Esophagus (tissue), 2 donors: Measurements from ENCODE around the gene KIAA1958. TPM values are rescaled to one million over a fixed set of nuclear protein-coding genes. Genes with fewer than 3 reads are reported as not detected.

Experiments
- H3K27ac ChIP-seq, 2 donors: one replicate each; pipeline ENCODE4 v1.5.1; 2013; ENCODE audit warnings: low read depth in 2 of 2, mild to moderate bottlenecking in 2 of 2, inconsistent platforms in 1 of 2, low read length in 1 of 2, moderate library complexity in 1 of 2
- H3K27me3 ChIP-seq, 2 donors: one replicate each; pipeline ENCODE4 v1.6.1; 2013; ENCODE audit warnings: low read length in 2 of 2, control low read depth in 1 of 2, mild to moderate bottlenecking in 1 of 2; ENCODE audit not compliant: insufficient read depth in 2 of 2, control insufficient read depth in 1 of 2
- H3K36me3 ChIP-seq, 2 donors: one replicate each; pipeline ENCODE4 v1.6.1; 2013; ENCODE audit warnings: low read length in 1 of 2; ENCODE audit not compliant: control insufficient read depth in 2 of 2, insufficient read depth in 2 of 2
- H3K4me1 ChIP-seq, 2 donors: one replicate each; pipeline ENCODE4 v1.6.1; 2013; ENCODE audit warnings: low read length in 1 of 2; ENCODE audit not compliant: control insufficient read depth in 2 of 2, insufficient read depth in 2 of 2
- H3K4me3 ChIP-seq, 2 donors: one replicate each; pipeline ENCODE4 v1.5.1; 2013; ENCODE audit warnings: low read length in 2 of 2, mild to moderate bottlenecking in 2 of 2, low read depth in 1 of 2, moderate library complexity in 1 of 2
- H3K9me3 ChIP-seq, 2 donors: one replicate each; pipeline ENCODE4 v1.6.1; 2013; ENCODE audit warnings: mild to moderate bottlenecking in 2 of 2, low read depth in 1 of 2, low read length in 1 of 2, moderate library complexity in 1 of 2; ENCODE audit not compliant: control insufficient read depth in 2 of 2, insufficient read depth in 1 of 2
- WGBS, 2 donors: extraction: QIAGEN DNeasy Blood & Tissue Kit; methylation state at CpG; one replicate each; pipeline ENCODE4 v1.1.7; 2013; 5-methylcytosine and 5-hydroxymethylcytosine counted together
- polyA plus RNA-seq, 2 donors: library from polyadenylated mRNA; stranded (reverse); fragments of 200-250 nt; gene quantifications; one replicate each; pipeline ENCODE4 v1.2.3, GENCODE V29; 2013
- donor health status: healthy with polysubstance abuse.
- donor health status: Bipolar disorder and iron deficiency.

The KIAA1958 gene
- polyA plus RNA-seq, 2 donors, result 0.71 to 0.81 TPM

DNA sequence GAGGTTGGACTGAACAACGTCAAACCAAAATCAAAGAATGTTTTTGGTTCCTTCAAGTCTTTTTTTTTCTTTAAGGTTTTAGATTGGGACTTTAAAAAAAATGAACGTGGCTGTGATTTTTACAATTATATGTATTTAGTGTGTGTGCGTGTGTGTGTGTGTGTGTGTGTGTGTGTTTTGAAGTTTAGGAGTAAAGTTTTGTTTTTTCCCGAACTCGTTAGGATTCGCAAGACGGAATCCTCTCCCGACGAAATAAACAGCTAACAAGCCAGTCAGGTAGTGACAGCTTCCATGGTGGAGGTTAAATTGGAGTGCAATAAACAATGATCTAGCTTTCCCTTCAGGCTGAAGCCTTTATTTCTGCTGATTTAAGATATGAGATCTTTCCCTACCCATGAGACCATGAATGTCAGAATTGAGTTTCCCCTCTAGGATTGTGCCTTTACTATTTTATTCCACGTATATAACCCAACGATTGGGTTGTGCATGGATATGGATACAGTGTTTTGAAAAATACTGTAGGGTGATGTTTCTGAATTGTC is 1.2 kb downstream of the KIAA1958 start:
- peak overlapping the region; percentile 75 to 79 for H3K4me3 ChIP-seq
- H3K36me3 ChIP-seq, result no peaks in the 10 kb centered on the region
- H3K9me3 ChIP-seq, result no peaks in the 10 kb centered on the region
- no peak overlapping the region for H3K27ac ChIP-seq
- WGBS, 2 donors, result 14 to 17% methylated on average over 11 of the region's 11 CpGs
- no peaks in the 10 kb centered on the region for H3K27me3 ChIP-seq
- no peaks in the 10 kb centered on the region for H3K4me1 ChIP-seq

DNA sequence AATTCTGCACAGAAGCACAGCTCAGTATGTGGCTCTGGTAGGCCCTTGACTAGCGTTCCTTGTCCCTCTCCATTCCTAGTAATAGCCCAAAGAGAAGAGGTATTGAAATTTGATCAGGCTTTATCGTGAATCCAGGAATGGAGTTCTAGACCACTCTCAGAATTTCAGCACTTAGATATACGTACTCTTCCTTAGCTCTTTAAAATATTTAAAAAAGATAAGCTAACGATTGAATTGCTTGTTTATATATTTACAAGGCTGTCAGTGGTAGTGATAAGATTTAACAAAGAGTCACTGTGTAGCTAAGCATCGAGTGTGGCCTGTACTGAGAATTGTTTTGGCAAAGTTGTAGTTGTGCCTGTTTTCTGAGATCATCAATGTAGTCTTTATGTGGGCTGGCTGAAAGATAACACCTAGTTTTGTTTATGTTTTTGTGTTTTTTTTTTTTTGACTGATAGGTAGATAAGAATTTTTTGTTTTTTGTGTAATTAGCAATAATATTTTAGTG is 2.5 kb downstream of the KIAA1958 start:
- H3K36me3 ChIP-seq, result no peaks in the 10 kb centered on the region
- H3K9me3 ChIP-seq, result no peaks in the 10 kb centered on the region
- no peaks in the 10 kb centered on the region for H3K27me3 ChIP-seq
- no peaks in the 10 kb centered on the region for H3K4me1 ChIP-seq
- H3K4me3 ChIP-seq, result no peak overlapping the region
- H3K27ac ChIP-seq, result no peak overlapping the region
- WGBS, 2 donors, result 63 to 88% methylated on average over 5 of the region's 5 CpGs

- Histone ChIP-seq H3K9me3 (peaks cover 0 to 2% of the 10 kb centered on the region in 2 donors), H3K27me3 (no peaks in the 10 kb centered on the region), H3K36me3 (no peaks in the 10 kb centered on the region), H3K27ac (no peak overlapping the region), H3K4me1 (no peaks in the 10 kb centered on the region), H3K4me3 (no peak overlapping the region)
- WGBS, 2 donors, result 69 to 85% methylated on average over 4 of the region's 4 CpGs
Measured at GRCh38 chr9:112489876-112490666, 3.4 kb downstream of the KIAA1958 start.

GRCh38 chr9:112493393-112494137 is 6.9 kb downstream of the KIAA1958 start:
- H3K27me3 ChIP-seq, result no peaks in the 10 kb centered on the region
- no peak overlapping the region for H3K4me3 ChIP-seq
- no peaks in the 10 kb centered on the region for H3K4me1 ChIP-seq
- H3K27ac ChIP-seq, result no peak overlapping the region
- 82 to 93% methylated on average over 1 of the region's 1 CpG for WGBS, 2 donors
- H3K9me3 ChIP-seq, result peaks cover 0 to 4% of the 10 kb centered on the region in 2 donors
- H3K36me3 ChIP-seq, result no peaks in the 10 kb centered on the region

GRCh38 chr9:112494153-112494552 is 7.5 kb downstream of the KIAA1958 start:
- WGBS, 2 donors, result 96 to 98% methylated on average over 1 of the region's 1 CpG
- Histone ChIP-seq H3K9me3 (peaks cover 0 to 4% of the 10 kb centered on the region in 2 donors), H3K4me3 (no peak overlapping the region), H3K4me1 (no peaks in the 10 kb centered on the region), H3K27me3 (no peaks in the 10 kb centered on the region), H3K36me3 (no peaks in the 10 kb centered on the region), H3K27ac (no peak overlapping the region)

DNA sequence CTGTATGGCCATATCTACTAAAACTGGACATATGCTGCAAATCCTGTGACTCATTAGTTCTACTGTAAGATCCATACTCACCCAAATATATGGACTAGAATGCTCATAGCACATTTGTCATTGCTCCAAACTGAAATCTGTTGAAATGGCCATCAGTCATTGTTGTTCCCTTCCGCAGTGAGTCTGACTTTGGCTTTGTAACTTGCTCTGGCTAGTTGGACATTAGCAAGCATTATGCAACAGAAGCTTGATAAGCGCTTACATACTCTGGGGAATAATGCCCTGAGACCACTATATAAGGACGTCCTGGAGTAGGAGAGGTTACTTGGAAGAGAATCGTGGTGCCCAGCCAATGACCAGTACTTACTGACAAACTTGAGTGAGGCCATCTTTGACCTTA is 9.0 kb downstream of the KIAA1958 start:
- no peak overlapping the region for H3K27ac ChIP-seq
- WGBS, 2 donors, result 83 to 84% methylated on average over 4 of the region's 4 CpGs

DNA sequence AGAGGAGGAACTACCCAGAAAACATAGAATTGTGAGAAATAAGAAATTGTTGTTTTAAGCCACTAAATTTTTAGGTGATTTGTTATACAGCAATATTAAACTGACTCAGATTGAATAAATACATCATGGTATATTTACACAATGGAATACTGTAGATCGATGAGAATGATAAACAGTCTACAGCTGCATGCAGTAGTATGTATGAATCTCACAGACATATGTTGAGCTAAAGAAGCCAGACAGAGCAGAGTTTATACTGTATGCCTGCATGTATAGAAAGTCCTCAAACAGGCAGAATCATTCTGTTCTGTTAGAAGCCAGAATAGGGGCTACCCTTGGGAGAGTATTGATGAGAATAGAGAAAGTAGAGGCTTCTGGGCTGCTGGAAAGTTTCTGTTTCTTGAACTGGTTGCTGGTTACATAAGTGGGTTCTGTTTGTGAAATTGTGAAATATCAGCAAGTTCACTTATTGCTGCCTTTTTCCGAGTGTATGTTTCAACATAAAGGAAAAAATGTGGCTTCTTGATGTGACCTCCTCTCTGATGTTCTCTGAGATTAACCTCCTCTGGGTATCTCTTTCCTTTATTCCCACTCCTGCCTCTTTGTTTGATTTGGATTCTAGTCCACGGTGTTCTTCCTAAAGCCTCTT is 9.6 kb downstream of the KIAA1958 start:
- H3K27me3 ChIP-seq, result no peaks in the 10 kb centered on the region
- no peaks in the 10 kb centered on the region for H3K4me1 ChIP-seq
- H3K36me3 ChIP-seq, result no peaks in the 10 kb centered on the region
- 76 to 79% methylated on average over 3 of the region's 3 CpGs for WGBS, 2 donors
- H3K4me3 ChIP-seq, result no peak overlapping the region
- no peak overlapping the region for H3K27ac ChIP-seq
- peaks cover 0 to 4% of the 10 kb centered on the region in 2 donors for H3K9me3 ChIP-seq

More for the DNA sequence above, 9.0 kb downstream of the KIAA1958 start:
- H3K4me3 ChIP-seq, result no peak overlapping the region
- H3K9me3 ChIP-seq, result peaks cover 0 to 4% of the 10 kb centered on the region in 2 donors
- no peaks in the 10 kb centered on the region for H3K36me3 ChIP-seq
- no peaks in the 10 kb centered on the region for H3K4me1 ChIP-seq
- H3K27me3 ChIP-seq, result no peaks in the 10 kb centered on the region

DNA sequence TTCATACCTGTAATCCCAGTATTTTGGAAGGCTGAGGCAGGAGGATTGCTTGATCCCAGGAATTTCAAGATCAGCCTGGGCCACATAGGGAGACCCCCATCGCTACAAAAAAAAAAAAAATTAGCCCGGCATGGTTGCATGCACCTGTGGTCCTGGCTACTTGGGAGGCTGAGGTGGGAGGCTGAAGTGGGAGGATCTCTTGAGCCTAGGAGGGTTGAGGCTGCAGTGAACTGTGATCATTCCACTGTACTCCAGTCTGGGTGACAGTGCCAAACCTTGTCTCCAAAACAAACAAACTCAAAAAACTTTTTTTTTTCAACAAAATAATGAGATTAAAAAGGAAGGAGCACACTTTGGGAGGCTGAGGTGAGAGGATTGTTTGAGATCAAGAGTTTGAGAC is 14.2 kb downstream of the KIAA1958 start:
- H3K27me3 ChIP-seq, result no peaks in the 10 kb centered on the region
- no peak overlapping the region for H3K4me3 ChIP-seq
- no peaks in the 10 kb centered on the region for H3K36me3 ChIP-seq
- WGBS, 2 donors, result 99 to 100% methylated on average over 2 of the region's 2 CpGs
- no peaks in the 10 kb centered on the region for H3K9me3 ChIP-seq
- H3K27ac ChIP-seq, result no peak overlapping the region
- H3K4me1 ChIP-seq, result peaks cover 0 to 3% of the 10 kb centered on the region in 2 donors

DNA sequence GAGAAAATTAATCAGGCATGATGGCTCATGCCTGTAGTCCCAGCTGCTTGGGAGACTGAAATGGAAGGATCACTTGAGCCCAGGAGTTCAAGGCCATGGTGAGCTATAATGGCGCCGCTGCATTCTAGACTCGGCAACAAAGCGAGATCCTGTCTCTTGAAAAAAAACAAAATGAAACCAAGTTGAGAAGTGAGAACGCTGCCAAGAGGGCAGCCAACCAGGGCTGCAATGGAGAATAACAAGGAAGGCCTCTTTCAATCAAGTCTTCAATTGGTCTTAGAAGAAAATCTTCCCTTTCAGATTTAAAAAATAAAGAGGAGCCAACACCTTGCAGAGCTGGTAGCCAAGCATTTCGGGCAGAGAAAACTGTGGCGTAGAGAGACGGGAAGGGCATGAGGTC is 14.7 kb downstream of the KIAA1958 start:
- Histone ChIP-seq H3K36me3 (no peaks in the 10 kb centered on the region), H3K27me3 (no peaks in the 10 kb centered on the region), H3K27ac (no peak overlapping the region), H3K4me1 (peaks cover 0 to 3% of the 10 kb centered on the region in 2 donors), H3K4me3 (no peak overlapping the region), H3K9me3 (no peaks in the 10 kb centered on the region)
- WGBS, 2 donors, result 95 to 96% methylated on average over 8 of the region's 8 CpGs
